ENCODE results near the gene METTL23.

- TF ChIP-seq POLR2A (IDR thresholded peaks at IDR 0.05) = no peak
- no peak for TF ChIP-seq POLR2AphosphoS5 (IDR thresholded peaks at IDR 0.05)
Measured at GRCh38 chr17:76678330-76678729, 48.3 kb upstream of the METTL23 start.
